Renal cortex interstitium (tissue), 11 donors: ENCODE data around the gene AKAP12. TPM values are rescaled to one million over a fixed set of nuclear protein-coding genes. Genes with fewer than 3 reads are reported as not detected.
A peak's percentile ranks its signal among the peaks of the same experiment; 100 is the strongest.
"Not testable (repeated sequence)": the region's sequence is repeated elsewhere in the genome, so short reads cannot be mapped to it uniquely, and the experiment has no call there.

Experiments
- DNase-seq, 11 donors: peaks; one replicate each; pipeline ENCODE4 v3.0.0-alpha.2; 2013; ENCODE audit warnings: low read depth in 9 of 11, low spot score in 4 of 11; ENCODE audit errors: extremely low read depth in 1 of 11
- polyA plus RNA-seq, 3 donors: library from polyadenylated mRNA; unstranded; fragments of 120-200 nt; gene quantifications; one replicate each; pipeline ENCODE4 v1.2.1, GENCODE V29; 2013; ENCODE audit not compliant: insufficient read length in 3 of 3

The AKAP12 gene
- polyA plus RNA-seq, 3 donors: 175 to 206 (median 194) TPM

DNA sequence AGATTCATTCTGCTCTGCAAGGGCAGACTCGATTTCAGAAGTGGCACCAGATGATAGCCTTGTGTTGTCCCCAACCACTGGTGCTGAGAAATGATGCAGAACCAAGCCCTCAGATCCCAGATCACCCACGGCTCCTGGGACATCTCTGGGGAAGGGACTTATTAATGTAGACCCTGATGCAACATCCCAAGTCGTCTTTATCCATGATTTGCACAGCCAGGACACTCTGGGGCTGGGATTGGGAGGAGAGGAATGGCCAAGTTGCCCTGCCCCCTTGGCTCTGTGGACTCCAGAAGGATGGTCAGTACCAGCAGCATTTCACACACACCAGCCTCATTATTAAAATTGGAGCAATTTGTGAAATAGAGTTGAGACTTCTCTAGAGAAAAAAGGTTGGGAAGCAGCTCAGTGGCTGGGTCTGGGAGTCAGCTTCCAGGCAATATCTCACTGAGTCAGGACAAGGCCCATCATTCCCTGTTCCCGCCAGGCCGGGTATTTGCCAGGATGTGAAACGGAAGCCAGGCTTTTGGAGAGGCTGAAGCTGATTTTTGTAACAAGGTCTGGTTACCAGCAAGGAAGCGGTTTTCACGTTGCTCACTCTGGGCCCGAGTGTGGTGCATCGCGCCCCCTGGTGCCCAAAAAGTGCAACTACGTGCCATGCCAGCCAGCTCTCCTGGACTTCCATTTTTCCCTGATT is 84.2 kb downstream of the AKAP12 start:
- DNase-seq: peak in 8 of 11 donors; percentile 71 to 83 (median 79)

DNA sequence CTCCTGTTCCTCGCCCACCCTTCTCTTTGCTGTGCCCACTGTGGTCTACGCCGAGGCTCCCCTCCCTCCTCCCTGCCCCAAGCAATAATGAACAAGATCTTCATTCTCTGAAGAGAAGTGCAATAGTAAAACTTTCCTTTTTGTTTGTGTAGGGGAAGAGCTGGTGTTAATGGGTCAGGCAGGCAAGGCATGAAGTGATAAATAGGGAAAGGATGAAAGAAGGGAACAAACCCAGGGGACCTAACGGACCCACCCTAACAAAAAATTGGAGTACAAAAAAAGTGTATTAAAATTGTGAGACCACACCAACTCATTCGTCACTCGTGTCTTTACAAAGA is 84.7 kb downstream of the AKAP12 start:
- DNase-seq: no peak

DNA sequence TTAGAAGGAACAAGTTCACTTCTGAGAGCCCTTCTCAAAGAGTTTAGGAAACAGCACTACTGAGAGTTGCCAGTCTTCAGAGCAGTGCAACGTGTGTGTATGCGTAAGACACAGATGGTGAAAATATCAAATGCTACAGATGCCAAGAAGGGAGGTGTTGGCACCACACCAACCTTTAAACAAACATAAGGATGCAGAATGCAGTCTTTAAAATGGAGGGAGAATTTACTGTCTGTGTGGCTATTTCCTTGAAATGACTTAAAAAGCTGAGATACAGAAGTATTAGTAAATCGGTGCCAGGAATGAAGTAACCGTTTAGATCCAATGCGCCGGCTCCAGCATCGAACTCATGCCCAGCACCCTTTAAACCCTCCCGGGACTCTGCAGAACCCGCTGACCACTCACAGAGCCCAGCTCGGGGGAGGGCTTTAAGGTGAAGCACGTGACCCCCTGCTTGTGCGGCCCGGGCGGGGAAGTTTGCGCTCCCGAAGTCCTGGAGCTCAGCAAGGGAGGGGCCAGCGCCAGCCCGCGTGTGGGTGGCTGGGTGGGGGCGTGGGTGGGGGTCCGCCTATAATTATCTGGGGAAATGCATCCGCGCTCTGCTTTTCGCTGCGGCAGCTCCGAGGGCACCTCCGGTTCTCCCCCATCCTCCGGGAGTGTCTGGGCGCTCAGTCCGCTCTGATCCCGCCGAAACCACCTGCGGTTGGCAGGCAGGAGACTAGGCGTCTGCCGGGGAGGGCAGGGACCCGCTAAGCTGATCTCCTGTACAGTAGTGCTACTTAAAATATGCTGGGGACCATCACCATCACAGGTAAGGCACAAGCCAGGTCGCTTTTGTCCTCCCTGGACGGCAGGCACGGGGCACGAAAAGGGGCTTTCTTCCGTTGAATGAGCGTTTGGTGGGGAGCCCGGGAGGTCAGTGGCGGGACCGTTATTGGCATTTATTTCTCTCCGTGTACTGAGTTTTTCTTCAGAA is 85.6 kb downstream of the AKAP12 start:
- DNase-seq: peak in 3 of 11 donors; percentile 41 to 51 (median 46)

DNA sequence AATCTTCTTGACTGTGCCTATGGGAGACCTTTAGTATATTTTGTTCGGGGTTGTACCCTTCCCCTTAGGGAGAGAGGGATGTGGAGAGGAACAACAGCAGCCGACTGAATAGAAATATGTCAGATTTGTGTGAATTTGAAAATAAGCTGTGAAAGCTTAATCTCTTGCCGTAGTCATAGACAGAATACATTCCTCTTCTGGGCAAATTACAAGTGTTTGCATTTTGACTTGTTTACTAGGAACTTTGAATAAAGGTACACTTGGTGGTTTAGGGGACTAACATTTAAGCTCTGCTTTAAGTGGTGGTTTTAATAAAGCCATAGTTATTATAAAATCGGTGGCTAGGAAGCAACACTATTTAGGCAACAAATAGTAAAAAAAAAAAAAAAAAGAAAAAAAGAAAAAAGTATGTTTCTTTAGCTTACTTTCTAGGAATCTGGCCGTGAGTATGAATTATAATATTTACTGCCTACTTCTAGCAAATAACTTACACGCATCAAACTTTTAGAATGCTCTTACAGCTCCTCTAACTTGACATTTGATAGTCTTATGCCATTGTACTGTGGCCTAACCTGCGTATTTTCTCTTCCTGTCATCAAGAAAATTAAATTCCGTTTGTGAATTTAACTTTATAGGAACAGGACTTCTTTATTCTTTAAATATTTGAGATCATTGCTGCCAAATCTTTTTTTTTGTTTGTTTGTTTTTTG is 86.5 kb downstream of the AKAP12 start:
- no peak for DNase-seq

DNA sequence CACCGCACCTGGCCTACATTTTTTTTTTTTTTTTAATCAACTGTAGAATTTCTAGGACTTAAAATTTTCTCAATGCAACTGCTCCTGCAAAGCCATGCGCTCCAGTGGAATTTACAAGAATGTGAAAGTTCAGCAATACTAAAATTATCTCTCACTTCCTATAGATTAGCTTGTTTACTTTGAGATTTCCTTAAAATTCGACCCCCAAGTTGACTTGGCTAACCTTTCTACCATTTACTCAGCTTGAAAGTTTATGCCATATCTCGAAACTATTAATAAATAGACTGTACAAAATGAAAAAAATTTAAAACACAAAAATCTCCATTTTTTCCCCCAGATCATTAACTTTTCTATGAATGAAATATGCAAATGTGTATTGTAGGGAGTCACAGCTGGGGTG is 87.3 kb downstream of the AKAP12 start:
- DNase-seq: no peak

- DNase-seq: peak in 6 of 11 donors; percentile 39 to 72 (median 55)
Measured at GRCh38 chr6:151330130-151330696, 90.4 kb downstream of the AKAP12 start.

GRCh38 chr6:151335930-151336329 is 96.2 kb downstream of the AKAP12 start:
- DNase-seq: no peak

DNA sequence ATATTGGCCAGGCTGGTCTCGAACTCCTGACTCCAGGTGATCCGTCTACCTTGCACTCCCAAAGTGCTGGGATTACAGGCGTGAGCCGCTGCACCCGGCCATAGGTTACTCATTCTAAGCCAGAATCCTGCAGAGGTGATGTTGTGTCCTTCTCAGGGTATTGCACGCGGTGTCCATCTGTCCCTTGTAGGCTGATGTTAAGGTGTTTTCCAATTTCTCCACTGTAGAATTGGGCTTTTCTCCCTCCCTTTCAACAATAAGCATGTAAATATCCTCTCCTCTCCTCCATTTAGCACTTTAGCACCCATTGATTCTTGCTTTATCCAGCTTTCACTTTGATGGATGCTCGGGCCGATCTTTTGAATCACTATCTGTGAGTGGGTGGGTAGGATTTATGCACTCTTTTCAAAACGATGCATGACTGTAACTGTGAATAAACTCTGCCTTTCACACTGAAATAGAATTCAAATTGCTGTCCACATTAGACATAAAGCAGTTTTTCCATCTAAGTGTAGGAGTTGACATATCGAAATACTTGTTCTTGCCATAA is 99.0 kb downstream of the AKAP12 start:
- DNase-seq: no peak

DNA sequence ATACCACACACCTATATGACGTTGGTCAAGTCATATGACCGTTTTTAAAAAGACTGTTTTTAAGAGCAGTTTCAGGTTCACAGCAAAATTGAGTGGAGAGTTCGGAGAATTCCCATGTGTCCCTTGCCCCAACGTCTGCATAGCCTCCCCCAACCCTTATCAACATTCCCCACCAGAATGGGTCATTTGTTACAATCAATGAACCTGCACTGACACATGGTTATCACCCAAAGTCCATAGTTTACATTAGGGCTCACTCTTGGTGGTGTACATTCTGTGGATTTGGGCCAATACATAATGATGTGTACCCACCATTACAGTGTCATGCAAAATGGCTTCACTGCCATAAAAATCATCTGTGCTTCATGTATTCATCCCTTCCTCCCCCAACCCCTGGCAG is 99.6 kb downstream of the AKAP12 start:
- DNase-seq: no peak

DNA sequence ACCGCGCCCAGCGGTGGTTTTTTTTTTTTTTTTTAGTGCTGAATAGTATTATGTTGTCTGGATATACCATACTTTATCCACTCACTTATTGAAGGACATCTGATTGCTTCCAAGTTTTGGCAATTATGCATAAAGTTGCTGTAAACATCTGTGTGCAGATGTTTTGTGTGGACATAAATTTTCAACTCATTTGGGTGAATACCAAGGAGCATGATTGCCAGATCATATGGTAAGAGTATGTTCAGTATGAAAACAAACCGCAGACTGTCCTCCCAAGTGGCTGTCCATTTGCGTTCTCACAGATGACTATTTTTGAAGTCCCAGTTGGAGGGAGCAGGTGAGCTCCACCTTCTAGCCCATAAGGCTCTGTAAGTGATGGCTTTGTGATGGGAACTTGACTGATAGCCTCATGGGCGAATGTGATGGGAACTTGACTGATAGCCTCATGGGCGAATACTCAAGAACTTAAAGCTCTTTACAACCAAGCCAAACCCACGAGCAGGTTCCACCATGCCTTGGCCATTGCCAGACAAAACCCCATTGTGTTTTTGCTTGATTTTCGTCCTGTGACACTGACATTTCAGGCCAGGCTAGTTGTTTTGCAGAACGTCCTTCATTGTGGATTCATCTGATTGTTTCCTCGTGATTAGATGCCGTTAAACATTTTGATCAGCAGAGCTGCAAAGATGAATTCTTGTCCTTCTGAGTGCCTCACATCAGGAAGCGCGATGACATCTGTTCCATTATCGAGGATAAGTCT is 100.6 kb downstream of the AKAP12 start:
- no peak for DNase-seq

DNA sequence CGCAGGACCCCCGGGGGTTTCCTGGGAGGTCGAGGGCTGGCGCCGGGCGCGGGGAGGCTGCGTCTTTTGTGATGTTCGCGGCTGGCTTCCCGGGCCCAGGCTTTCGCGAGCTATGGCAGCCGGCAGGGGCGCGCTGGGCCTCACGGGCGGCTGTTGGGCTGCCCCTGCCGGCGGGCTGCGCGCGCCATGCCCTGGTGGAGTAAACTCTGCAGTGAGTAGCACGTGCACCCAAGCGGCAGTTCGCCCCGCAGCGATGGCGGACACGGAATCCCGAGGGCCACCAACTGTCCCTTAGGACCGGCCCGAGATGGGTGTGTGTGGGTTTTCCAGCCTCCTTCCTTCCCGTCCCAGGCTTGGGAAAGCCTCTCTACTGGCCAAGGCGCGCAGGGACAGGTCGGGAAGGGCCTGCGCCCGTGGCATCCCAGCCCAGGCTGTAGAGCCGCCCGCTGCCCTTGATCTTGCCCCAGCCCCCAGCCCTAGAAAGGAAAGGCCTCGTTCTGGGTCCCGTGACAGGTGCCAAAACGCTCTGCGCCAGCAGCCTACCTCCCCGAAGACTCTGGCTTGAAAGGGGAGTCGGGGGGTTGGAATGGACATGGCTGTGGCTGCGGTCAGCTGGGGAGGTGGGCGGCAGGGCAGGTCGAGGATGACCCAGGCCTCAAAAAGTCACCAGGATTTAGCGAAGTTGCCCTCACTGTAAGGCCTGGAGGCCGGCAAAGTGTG is 101.9 kb downstream of the AKAP12 start:
- DNase-seq: no peak

DNA sequence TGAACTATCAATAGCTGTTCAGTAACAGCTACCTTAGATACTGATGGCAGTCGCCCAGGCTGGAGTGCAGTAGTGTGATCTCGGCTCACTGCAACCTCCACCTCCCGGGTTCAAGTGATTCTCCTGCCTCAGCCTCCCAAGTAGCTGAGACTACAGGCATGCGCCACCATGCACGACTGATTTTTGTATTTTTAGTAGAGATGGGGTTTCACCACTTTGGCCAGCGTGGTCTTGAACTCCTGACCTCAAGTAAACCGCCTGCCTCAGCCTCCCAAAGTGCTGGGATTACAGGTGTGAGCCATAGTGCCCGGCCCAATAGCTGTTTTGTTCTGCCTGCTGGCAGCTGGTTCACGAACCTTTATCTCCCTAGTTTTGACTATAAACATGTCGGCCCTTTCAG is 103.0 kb downstream of the AKAP12 start:
- not testable (repeated sequence) for DNase-seq

- DNase-seq: no peak
Measured at GRCh38 chr6:151349651-151350270, 110.0 kb downstream of the AKAP12 start.

- DNase-seq: no peak
Measured at GRCh38 chr6:151350442-151351145, 110.8 kb downstream of the AKAP12 start.

DNA sequence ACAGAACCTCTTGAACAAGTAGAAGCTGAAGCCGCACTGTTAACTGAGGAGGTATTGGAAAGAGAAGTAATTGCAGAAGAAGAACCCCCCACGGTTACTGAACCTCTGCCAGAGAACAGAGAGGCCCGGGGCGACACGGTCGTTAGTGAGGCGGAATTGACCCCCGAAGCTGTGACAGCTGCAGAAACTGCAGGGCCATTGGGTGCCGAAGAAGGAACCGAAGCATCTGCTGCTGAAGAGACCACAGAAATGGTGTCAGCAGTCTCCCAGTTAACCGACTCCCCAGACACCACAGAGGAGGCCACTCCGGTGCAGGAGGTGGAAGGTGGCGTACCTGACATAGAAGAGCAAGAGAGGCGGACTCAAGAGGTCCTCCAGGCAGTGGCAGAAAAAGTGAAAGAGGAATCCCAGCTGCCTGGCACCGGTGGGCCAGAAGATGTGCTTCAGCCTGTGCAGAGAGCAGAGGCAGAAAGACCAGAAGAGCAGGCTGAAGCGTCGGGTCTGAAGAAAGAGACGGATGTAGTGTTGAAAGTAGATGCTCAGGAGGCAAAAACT is 111.5 kb downstream of the AKAP12 start:
- no peak for DNase-seq

- no peak for DNase-seq
Measured at GRCh38 chr6:151351731-151352130, 112.0 kb downstream of the AKAP12 start.
